Hematopoietic multipotent progenitor cell treated with erythropoietin and hydrocortisone succinate and interleukin-3 and kit ligand, for 8 days (in vitro differentiated cells): ENCODE measurements around the gene GABARAPL2.
"Not testable (repeated sequence)": the region's sequence is repeated elsewhere in the genome, so short reads cannot be mapped to it uniquely, and the experiment has no call there.

Source experiments
- DNase-seq: peaks from one replicate; pipeline ENCODE4 v3.0.0-alpha.2; 2015

GABARAPL2 gene

GRCh38 chr16:75555707-75556430, 10.3 kb upstream of the GABARAPL2 start, which contains the start of gene TMEM231:
Gene TMEM231, minus strand, starts transcription at chr16:75556252. Its CDS starts 43 bp downstream, at chr16:75556209.
- peak; percentile 96 for DNase-seq

GRCh38 chr16:75556431-75556950, 9.7 kb upstream of the GABARAPL2 start:
- DNase-seq, result no peak

- DNase-seq, result no peak
These were observed 7.3 kb upstream of the GABARAPL2 start for GRCh38 chr16:75558846-75559401.

GRCh38 chr16:75559564-75560372, 6.4 kb upstream of the GABARAPL2 start:
- no peak for DNase-seq

GRCh38 chr16:75565640-75566039, 539 bp upstream of the GABARAPL2 start:
- DNase-seq, result no peak

GRCh38 chr16:75566758-75567255, 628 bp downstream of the GABARAPL2 start:
- DNase-seq, result peak; percentile 27

GRCh38 chr16:75567911-75568310, 1.7 kb downstream of the GABARAPL2 start:
- no peak for DNase-seq

- no peak for DNase-seq
These were observed 4.4 kb downstream of the GABARAPL2 start for GRCh38 chr16:75570396-75571065.

- peak; percentile 61 for DNase-seq
These were observed 6.8 kb downstream of the GABARAPL2 start for GRCh38 chr16:75572864-75573542.

GRCh38 chr16:75573955-75574354, 7.8 kb downstream of the GABARAPL2 start:
- no peak for DNase-seq

- no peak for DNase-seq
These were observed 9.8 kb downstream of the GABARAPL2 start for GRCh38 chr16:75575958-75576357.

GRCh38 chr16:75576384-75576811, 10.2 kb downstream of the GABARAPL2 start:
- DNase-seq, result no peak

GRCh38 chr16:75578212-75578611, 12.0 kb downstream of the GABARAPL2 start:
- DNase-seq, result peak; percentile 60

GRCh38 chr16:75578725-75579124, 12.5 kb downstream of the GABARAPL2 start:
- DNase-seq, result no peak

- no peak for DNase-seq
These were observed 13.2 kb downstream of the GABARAPL2 start for GRCh38 chr16:75579281-75579834.

- DNase-seq, result no peak
These were observed 17.9 kb downstream of the GABARAPL2 start for GRCh38 chr16:75584108-75584507.

GRCh38 chr16:75588716-75589115, 22.5 kb downstream of the GABARAPL2 start:
- DNase-seq, result no peak

GRCh38 chr16:75589306-75589705, 23.1 kb downstream of the GABARAPL2 start:
- DNase-seq, result no peak

GRCh38 chr16:75590920-75591843, 25.0 kb downstream of the GABARAPL2 start:
- DNase-seq, result peak; percentile 47

GRCh38 chr16:75591927-75592326, 25.7 kb downstream of the GABARAPL2 start:
- not testable (repeated sequence) for DNase-seq

- DNase-seq, result no peak
These were observed 27.1 kb downstream of the GABARAPL2 start for GRCh38 chr16:75593308-75593707.
